HG02642 (cell line): ENCODE results near the gene PIGQ.

Source experiments
- ATAC-seq: cut with Tn5 transposase; IDR thresholded peaks from one replicate; pipeline ENCODE4 v1.9.1; 2021; ENCODE audit warnings: mild to moderate bottlenecking; ENCODE audit not compliant: unreplicated experiment, poor library complexity

PIGQ gene

DNA sequence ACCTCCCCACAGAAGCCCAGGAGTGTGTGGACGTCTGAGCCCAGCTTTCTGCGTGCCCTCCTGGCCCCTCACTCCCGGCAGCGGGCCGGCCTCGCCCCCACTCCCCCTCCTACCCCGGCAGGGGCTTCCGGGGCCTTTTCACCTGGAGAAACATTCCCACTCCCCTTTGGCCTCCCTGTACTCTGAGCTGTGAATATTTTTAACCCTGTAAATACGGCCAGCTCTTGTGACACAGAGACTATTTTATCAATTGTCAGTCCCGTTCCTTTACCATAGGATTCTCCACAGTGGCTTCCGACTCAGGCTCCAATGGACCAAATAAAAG, 15.5 kb upstream of the PIGQ start:
- no peak for ATAC-seq

DNA sequence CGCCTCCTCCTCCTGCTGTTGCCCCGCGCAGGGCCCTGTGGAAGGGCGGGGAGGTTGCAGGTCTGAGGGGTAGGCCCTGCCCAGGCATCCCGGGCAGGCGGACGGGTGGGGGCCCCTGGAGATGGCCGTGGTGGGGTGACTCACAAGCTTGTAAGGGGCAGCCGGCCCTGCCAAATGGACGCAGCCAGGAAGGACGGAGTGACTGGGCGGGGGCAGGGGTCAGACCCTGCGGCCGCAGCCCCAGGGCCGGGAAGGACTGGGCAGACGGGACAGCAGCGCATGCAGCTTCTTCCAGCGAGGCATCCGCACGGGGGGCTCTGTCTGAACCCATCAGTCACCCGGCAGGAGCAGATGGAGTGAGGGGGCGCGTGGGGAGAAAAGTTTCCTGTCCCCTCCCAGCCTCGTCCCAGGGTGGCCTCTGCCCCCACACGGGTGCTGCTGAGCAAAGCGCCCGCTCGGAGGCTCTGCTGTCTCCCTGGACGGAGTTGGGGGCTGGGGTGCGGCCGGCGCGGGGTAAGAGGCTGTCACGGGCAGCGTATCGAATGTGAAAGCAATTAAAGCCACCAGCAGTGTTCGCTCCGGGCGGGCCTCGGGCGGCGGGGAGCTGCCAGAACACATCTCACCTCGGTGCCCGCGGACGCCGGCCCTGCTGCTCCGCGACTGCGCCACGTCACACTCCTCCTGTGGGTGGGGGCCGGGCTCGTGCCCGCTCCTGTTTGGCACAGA, 15.0 kb upstream of the PIGQ start:
- ATAC-seq, result no peak

DNA sequence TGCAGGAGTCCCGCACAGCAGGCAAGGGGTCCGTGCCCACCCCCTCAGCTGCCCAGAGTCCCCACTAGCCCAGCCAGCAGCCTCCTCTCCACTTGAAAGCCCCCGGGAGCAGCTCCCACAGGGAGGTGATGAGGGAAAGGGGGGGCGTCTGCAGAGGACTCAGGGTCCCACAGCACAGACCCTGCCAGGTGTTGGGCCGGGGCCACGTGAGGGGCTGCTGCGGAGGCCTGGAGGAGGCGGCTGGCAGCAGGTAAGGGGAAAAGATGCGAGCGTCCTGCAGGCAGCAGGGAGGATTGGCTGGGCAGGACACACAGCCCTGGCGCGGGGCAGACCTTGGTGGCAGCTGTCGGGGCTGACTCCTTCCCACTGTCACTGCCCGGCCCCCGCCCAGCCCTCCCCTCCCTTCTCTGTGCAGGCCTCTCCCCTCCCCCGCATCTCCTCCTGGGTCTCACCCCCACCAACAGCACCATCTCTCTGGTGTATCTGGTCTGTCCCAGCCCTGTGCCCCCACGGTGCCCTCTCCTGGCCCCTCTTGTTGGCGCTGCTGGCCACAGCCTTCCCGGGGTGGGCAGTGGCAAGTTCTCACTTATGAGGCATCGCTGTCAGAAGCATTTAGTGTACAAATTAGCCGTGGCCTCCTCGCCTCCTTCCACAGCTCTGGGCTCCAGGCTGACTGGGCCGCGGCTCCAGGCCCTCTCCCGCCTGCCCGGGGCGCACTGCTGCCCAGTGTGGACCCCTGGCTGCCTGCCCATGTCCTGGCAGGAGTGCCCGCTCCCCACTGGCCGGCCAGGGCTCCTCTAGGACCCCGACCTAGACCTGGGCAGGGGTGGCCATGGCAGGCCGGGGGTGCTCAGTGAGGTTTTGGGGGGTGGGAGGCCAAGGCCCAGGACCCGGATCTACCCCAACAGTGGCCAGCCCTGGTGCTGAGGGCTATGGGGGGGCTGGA, 14.0 kb upstream of the PIGQ start:
- ATAC-seq, result no peak

DNA sequence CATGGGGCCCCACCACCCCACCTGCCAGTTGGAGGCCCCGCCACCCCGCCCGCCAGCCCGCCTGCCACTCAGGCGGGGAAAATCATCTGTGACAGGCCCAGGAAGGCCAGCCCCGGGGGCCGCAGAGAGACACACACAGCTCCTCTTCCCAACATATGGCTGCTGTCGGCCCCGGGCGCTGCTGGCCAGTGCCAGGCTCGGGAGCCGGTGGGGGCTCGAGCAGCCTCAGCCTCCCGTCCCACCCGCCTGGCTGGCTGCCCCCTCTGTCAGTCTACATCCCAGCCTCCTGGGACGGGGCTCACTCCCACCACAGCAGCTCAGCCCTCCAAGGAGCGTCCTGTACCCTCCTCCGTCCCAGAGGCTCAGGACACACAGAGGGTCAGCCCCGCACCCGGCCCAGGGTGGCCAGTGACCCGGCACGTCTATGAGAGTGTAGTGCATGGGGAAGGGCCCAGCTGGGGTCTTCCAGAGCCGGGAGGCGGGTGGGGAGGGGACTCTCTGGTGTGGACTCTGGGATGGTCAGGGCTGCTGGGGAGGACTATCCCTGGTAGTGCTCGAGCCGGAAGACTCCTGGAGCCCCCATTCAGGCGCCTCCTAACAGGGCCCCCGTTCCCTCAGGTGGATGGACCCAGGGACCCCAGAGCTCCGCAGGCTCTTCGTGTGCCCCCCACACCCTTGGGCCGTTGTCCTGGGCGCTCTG, 13.1 kb upstream of the PIGQ start:
- ATAC-seq, result no peak

DNA sequence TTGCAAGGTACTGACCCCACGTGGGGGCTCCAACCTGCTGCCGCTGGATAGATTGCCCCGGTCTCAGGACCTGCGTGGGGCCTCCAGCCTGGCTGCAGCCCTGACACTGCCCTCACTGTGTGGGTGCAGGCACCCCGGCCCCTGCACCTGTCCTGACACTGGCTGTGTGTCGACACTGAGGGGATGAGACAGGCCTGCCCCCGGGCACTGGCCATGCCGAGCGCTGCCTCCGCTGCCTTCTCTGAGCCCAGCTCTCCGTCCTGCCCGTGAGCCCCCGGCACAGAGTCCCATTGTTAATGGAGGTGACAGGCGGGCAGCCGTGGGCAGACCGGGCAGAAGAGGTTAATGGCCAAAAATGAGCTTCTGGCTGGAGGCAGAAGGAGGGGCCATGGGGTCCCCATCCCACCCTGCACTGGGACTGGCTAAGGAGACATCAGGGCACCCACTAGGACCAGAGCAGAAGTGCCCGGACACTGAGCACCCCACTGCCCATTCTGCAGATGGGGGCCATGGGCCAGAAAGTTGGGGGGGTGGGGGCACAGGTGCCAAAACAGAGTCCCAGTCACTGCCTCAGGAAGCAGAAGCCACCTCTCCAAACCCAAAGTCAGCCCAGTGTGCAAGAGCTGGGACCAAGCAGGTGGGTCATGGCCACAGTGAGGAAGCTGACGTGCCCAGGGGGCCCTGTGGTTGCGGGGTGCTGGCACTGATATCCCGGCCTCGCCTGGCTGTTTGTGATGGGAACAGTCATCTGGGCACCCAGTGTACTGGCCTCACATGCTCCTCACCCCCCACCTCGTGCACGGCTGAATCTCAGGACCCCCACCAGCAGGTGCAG, 12.1 kb upstream of the PIGQ start:
- no peak for ATAC-seq

DNA sequence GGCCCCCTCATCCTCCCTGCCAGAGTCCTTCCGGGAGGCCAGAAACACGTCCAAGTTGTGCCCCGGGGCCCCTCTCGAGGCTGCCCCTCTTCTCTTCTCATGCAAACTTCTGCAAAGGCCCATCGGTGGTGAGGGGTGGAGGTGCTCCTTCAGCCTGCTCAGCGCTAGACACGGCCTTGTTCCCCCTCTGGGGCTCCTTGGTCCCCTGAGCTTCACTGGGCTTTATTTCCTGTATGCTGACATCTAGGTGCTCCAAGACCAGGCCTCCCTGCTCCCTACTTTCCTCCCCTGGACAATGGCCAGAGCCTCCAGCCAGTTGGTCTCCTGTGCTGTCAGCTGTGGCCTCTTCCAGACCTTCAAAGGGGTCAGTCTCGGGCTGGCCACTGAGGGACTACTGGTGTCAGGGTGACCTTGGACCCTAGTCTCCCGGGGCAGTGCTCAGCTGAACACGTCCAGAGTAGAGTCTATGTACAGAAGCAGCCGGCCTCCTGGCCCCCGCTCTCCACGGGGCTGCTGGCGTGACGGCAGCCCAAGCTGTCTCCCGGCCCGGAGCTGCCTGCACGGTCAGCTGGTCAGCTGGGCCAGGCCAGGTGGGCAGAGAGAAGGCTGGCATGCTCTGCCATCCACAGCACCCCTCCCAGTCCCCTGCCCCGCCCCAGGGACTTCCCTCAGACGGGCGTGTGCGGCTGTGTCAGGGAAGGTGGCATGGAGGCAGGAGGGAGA, 11.3 kb upstream of the PIGQ start:
- no peak for ATAC-seq

DNA sequence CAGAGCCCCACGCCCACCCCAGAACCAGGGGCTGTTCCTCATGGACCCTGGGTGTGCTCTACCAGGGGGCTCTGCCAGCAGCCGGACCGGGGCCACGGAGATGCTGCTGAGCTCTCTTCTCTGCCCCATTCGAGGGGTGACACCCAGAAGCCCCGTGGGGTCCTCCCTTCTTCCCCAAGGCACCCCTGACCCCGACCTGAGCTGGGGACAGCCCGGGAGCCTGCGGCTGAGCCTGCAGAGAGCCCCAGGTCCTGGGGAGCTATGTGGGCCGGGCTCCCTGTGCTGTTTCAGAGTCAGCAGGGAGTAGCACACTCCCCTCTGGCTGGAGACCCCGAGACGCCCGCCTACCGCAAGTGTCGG, 10.8 kb upstream of the PIGQ start:
- no peak for ATAC-seq

DNA sequence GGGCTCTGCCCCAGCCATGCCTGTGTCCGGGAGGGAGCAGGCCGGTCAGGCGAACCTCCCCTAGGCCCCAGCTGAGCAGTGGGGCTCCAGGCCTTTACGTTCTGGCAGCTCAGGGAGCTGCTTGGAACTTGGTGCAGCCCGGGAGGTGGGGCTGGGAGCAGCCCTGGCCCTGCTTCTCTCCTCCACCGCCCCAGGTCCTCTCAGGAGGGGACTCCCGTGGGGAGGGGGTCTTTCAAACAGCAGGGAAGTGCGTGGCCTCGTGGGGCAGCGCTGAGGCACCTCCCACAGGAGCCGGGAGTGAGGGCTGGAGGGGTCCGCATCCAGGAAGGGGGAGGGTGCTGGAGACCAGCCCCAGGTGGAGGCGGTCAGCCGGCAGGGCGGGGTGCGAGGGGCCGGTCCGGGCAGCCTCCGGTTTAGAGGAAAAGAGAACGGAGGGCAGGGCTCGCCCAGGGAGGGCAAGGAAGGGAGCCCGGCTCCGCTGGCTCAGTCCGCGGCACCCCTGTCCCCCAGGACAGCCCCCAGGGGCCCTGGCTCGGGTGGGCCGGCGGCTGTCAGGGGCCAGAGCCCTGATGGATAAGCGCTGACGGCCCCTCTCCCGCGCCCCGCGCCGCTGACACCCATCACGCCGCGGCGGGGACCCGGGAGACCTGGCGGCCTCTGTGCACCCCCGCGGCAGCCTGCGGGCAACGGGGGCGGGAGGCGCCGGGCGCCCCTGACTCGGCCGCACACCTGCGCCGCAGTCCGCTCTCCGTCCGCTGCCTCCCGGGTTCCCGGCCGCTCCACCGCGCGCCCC, 10.2 kb upstream of the PIGQ start:
- ATAC-seq, result no peak

DNA sequence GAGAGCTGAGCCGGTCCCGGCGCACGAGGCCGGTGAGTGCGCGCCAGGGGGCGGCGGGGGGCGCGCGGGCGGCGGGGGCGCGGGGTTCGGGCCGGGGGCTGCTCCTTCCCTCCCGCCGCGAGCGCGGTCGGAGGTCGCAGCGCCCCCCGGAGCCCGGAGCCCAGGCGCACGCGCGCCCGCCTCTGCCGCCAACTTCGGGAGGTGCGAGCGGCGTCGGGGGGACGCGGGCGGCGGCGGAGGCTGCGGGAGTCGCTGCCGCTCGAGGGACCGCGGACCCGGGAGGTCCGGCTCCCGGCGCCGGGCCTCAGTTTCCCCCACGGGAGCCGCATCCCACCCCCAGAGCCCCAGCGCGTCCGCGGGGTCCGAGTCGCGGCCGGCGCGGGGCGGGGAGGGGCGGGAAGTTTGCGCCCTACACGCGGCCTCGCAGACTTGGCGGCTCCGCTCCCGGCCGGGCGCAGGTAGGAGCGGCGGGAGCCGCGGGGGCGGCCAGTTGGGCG, 9.5 kb upstream of the PIGQ start, which contains the start of gene PRR35:
Gene PRR35, plus strand, starts transcription at position 191 of the 497 bp plus-strand sequence. CDS start 2,901 bp downstream, outside the sequence.
- ATAC-seq, result no peak

DNA sequence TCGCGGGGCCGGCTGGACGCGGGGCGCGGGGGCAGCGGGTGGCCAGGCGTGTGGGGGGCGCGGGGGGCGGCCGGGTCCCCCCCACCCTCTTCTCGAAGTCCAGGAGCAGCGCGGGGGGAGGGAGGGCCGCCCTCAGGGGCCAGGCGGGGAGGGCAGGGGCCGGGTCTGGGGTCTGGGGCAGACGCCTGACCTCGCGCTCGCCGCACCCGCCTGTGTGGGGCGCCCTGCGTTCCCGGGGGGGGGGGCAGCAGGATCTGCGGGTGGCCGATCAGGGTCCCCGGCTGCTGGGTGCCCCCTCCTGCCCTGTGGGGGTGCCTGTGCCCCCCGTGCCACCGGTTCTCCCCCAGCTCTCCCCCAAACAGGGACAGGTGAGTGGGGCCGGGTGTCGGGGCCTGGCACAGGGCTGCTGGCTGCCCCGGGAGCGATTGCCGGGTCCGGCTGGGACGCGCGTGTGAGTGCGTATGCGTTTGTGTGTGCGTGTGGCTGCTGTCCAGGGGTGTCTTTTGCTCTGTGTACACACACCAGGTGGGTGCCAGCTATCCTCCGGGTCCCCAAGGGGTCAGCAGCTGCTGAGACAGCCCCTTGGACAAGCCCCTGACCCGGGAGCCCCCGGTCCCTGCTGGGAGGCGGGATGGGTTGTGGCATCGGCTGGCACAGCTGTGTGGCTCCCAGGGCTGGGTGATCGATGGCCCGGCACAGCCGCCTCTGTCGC, 8.9 kb upstream of the PIGQ start:
- ATAC-seq, result no peak

DNA sequence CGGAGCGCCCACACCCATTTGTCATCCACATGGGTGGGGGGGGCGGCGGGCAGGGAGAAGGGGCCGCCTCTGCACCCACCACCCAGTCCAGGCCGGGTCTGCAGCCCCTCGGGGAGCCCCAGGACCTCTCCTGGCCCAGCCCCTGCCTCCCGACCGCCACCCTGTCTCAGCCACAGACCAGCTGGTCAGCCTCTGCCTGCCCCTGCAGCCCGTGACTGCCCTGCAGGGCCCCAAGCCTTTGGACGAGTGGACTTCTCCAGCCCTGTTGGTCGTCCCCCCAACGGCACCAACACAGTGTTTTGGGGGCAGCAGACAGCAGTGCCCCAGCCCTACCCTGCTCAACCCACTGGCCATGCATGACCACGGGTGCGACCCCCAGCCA, 8.4 kb upstream of the PIGQ start:
- ATAC-seq, result no peak

DNA sequence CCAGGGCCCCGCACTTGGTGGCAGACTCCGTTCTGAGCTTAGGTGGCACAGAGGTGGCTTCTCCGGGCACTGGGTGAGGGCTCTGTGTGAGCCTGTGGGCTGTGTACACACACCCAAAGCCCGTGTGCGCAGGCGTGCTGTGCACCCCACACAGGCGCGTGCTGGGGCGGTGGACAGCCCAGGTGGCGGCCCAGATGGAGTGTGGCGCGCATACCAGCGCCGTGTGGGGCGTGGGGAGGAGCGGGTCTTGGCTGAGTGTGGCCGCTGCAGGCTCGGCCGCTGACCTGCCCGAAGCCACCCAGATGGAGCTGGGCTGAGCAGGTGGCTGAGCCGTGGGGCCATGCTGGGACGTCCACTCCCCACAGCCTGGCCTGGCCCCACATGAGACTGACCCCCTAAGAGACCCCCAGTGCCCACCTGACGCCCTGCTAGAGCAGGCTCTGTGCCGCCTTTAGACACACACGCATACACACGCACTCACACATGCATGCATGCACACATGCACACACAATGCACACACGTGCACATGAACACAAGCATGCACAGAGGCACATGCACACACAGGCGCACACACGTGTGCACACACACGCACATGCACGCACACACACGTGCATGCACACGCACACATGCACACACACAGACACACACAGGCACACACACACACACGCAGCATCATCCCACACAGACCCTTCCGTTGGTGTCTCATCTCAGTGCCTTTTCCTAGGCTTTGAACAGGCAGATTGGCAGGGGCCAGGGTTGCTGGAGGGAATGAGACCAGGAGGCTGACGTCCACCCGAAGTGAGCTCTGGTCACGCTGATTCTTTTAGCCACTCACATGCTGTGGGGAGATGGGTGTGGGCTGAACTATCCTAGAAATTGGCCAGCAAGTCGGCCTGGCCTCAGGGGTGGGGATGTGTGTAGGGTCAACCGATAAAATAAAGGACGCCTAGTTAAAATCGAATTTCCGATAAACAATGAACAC, 7.5 kb upstream of the PIGQ start:
- no peak for ATAC-seq

DNA sequence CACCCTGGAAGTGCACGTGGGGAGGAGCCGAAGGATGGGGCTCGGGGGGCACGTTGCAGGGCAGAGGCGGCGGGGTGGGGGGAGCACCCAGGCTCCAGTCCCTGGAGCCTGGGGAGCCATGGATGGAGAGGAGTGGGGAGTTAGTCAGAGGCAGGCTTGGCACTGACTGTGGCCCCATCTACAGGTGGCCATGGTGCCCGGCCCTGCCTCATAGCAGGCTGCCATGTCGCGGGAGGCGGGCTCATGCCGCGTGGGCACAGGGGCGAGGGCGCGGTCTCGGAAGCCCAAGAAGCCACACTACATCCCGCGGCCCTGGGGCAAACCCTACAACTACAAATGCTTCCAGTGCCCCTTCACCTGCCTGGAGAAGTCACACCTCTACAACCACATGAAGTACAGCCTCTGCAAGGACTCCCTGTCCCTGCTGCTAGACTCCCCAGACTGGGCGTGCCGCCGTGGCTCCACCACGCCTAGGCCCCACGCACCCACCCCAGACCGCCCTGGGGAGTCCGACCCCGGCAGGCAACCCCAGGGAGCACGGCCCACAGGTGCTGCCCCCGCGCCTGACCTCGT, 6.6 kb upstream of the PIGQ start:
- ATAC-seq, result no peak

DNA sequence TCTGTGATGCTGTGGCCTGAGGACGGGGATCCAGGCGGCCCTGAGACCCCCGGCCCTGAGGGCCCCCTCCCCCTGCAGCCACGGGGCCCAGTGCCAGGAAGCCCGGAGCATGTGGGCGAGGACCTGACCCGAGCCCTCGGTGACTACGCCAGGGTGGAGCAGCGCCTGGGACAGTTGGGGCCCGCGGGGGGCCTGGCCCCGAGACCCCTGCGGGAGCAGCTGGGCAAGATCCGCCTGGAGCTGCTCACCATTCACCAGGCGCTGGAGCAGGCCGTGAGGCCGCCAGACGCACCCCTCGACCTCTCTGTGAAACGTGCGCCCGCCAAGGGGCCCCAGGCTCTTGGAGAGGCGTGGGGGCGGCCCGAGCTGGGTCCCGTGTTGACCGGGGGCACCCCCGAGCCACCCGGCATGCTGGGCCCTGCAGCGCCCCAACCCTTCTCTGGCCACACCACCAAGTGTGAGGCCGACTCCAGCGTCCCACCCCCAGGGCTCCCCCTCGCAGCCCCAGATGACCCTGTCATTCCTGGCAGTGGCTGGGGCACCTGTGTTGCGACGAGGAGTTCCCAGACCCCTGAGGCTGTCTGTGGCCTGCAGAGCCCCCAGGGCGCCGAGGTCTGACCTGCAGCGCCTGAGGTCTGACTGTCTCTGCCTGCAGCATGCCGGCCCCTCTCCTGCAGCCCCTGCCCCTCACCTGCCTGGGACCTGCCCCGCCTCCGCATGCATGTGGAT, 4.9 kb upstream of the PIGQ start:
- no peak for ATAC-seq

DNA sequence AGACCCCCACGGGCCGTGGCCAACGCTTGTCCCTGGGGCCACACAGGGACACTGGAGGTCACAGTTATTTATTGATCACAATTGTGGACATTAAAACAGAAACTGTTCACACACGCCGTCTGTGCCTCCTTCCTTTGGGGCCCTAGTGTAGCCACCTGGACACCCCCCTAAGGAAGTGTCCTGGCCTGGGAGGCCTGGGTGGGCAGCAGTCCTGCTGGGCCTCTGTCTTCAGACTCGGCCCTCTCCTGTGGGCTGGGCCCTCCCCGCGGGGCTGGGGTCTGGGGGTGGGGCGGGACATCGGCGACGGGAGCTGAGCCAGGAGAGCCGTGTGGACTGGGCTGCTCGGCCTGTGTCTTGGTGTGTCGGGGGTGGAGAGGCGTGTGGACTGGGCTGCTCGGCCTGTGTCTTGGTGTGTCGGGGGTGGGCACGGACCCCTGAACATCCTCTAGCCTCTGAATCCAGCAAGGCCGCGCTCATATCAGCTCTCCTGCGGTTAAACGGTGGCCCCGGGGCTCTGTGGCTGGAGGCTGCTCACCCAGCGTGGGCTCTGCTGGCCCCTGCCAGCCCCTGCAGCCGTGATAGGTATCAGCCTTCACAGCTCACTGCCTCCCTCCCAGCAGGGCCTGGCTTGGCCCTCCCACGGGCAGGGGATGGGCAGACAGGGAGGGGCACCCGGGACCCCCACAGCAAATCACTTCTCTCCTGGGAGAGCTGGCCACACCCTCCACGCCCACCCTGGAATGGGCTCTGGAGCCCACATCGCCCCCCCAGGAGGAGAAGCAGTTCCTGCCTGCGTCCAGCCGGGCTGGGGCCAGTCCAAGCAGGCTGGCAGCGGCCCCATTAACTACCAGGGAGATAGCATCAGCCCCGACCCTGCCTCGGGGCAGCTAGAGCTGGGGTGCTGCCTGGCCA, 4.1 kb upstream of the PIGQ start:
- no peak for ATAC-seq
